ENCODE measurements around the gene SYCE3. TPM values are rescaled to one million over a fixed set of nuclear protein-coding genes. Genes with fewer than 3 reads are reported as not detected.

SYCE3 gene
- total and polyA plus RNA-seq, 9 donors = not detected

DNA sequence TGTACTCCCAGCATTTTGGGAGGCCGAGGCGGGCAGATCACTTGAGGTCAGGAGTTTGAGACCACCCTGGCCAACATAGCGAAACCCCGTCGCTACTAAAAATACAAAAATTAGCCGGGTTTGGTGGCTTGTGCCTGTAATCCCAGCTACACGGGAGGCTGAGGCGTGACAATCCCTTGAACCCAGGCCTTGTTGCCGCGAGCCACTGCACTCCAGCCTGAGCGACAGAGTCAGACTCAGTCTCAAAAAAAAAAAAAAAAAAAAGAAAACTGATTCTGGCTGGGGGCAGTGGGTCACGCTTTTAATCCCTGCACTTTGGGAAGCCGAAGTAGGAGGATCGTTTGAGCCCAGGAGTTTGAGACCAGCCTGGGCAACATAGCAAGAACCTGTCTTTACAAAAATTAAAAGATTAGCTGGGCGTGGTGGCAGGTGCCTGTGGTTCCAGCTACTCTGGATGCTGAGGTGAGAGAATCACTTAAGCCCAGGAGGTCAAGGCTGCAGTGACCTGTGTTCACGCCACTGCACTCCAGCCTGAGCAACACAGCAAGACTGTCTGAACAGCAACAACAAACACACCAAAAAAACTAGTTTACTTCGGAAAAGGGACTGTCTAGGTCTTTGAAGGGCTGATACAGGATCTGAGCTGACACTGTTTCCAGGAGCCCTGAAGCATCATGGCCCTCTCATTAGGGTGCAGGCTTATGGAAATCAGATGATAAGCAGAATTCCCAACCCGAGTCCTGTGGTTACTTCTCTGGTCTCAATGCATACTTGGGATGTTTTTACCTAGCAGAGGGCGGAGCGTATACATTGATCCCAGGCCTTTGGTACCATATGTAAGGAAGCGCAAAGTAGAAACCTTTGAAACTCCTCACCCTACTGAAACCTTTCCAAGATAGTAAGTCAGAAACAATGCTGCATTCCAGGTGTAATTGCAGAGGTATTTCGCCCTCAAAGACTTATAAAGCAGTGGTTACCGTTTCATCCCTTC, 21.7 kb upstream of the SYCE3 start:
- WGBS, 3 donors = 91 to 93% (median 93%) methylated on average over 23 of the region's 23 CpGs
- peaks cover 5% of the 10 kb centered on the region for H3K4me1 ChIP-seq (ENCODE audit: insufficient read depth)
- H3K4me3 ChIP-seq = no peak overlapping the region
- no peak overlapping the region for H3K27ac ChIP-seq
- peak in 1 of 5 donors; percentile 15 for DNase-seq
- intact Hi-C loops (cut with DNase I) = no loop called here
- no peaks in the 10 kb centered on the region for H3K9me3 ChIP-seq
- no peaks in the 10 kb centered on the region for H3K36me3 ChIP-seq
- TF ChIP-seq CTCF (IDR thresholded peaks at IDR 0.05) = no peak
- no peak for TF ChIP-seq POLR2A (IDR thresholded peaks at IDR 0.05)
- TF ChIP-seq EP300 (IDR thresholded peaks at IDR 0.05) = no peak
- no peaks in the 10 kb centered on the region for H3K27me3 ChIP-seq

DNA sequence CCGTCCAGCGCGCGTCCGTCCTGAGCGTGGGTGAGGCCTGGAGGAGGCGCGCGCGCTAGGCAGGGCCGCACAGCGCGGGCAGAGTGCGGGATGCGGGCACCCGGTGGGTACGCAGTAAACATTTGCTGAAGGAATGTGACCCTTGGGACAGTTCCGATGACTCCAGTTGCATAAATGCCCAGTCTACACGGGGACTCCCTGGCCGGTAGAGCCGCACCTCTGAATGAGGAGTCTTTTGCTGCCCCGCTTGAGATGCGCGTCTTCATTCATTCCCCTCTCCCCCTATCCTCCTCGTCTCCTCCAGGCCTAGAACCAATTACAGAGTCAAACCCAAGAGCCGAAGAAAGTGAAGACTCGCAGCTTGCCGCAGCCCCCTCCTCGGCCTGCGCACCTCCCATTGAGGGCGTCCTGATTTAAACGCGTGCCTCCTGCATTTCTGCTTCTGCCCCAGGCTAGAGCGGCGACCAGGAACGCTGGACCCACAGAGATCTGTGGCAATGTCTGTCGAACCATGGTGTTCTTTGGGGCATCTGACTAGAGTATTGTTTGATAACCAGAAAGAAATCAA, 20.7 kb upstream of the SYCE3 start:
- peaks cover 8% of the 10 kb centered on the region for H3K4me1 ChIP-seq (ENCODE audit: insufficient read depth)
- no peaks in the 10 kb centered on the region for H3K9me3 ChIP-seq
- no peaks in the 10 kb centered on the region for H3K36me3 ChIP-seq
- DNase-seq = no peak
- H3K27me3 ChIP-seq = no peaks in the 10 kb centered on the region
- peak overlapping the region in 1 of 2 donors; percentile 94 for H3K27ac ChIP-seq
- H3K4me3 ChIP-seq = peak overlapping the region; percentile 86
- TF ChIP-seq POLR2A (IDR thresholded peaks at IDR 0.05) (no peak), CTCF (IDR thresholded peaks at IDR 0.05) (no peak), EP300 (IDR thresholded peaks at IDR 0.05) (no peak)
- intact Hi-C loops (cut with DNase I) = no loop called here
- WGBS, 3 donors = 4 to 5% (median 5%) methylated on average over 36 to 37 of the region's 37 CpGs

DNA sequence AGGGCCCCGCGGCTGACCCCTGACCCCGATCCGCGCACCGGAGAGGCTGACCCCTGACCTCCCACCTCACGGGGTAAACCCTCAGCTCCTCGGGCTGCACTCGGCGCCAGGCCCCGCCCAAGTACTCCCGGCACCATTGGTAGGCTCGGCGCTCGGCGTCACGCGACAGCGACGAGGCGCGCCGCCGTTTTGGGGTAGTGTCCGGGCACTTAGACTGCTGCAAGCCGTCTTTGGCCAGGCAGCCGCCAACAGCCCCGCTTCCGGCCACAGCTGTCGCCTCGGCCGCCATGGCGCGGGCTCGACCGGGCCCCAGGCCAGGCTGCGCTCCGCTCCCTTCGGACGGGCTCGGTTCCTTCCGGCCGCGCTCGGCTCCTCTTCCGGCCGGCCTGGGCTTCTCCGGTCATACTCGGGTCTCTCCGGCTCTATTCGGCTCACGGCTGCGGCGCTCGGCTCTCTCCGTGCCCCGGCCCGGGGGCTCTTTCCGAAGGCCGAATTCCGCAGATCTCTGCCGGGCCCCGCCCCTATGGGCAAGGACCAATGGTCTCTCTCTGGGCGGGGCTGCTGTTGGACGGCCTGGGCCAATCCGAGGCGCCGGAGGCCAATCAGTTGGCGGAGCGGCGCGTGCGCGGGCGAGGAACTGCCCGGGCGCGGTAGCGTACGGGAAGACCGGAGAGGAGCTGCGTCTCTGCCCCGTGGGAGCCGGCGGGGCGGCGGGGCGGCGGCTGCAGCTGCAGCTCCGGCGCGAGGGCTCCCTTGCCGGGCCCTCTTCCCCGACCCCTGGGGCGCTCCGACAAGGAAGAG, 20.0 kb upstream of the SYCE3 start, which contains the start of gene CHKB:
TSS of gene CHKB (minus strand) at position 357 of the 801 bp plus-strand sequence. CDS start at position 289, 68 bp downstream.
- peak; percentile 78 for TF ChIP-seq POLR2A (IDR thresholded peaks at IDR 0.05)
- no peak for TF ChIP-seq CTCF (IDR thresholded peaks at IDR 0.05)
- no peaks in the 10 kb centered on the region for H3K36me3 ChIP-seq
- H3K27ac ChIP-seq = peak within 1 kb of the TSS; percentile 59 to 94
- intact Hi-C loops (cut with DNase I) = no loop called here
- WGBS, 3 donors = 0% methylated on average over 54 to 96 of the region's 96 CpGs
- peaks cover 13% of the 10 kb centered on the region for H3K4me1 ChIP-seq (ENCODE audit: insufficient read depth)
- H3K4me3 ChIP-seq = peak within 1 kb of the TSS; percentile 86
- H3K27me3 ChIP-seq = no peaks in the 10 kb centered on the region
- DNase-seq = peak; percentile 98 to 99 (median 99)
- H3K9me3 ChIP-seq = no peaks in the 10 kb centered on the region

DNA sequence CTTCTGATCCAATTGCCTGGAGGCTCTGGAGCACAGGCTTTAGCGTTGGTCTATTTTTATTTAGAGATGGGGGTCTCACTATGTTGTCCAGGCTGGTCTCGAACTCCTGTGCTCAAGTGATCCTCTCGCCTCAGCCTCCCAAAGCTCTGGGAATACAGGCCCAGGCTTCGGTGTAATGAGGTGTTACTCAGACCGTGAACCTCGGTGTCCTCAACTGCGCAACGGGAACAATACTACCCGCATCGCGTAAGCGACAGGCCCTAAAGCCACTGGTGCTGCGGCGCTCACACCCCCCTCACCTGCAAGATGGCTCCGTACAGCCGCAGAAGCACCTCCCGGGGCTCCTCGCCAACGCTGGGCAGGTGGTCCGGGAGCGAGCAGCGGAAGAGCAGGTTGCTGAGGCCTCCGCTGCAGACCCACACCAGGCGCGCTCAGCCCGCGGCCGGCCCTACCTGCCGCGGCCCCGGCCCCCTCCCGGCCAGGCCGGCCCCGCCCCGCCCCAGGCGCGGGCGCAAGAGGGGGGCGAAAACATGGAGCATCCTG, 19.3 kb upstream of the SYCE3 start:
- H3K36me3 ChIP-seq = no peaks in the 10 kb centered on the region
- no peaks in the 10 kb centered on the region for H3K27me3 ChIP-seq
- no peak for DNase-seq
- no peaks in the 10 kb centered on the region for H3K9me3 ChIP-seq
- no peak for TF ChIP-seq CTCF (IDR thresholded peaks at IDR 0.05)
- no peak for TF ChIP-seq EP300 (IDR thresholded peaks at IDR 0.05)
- TF ChIP-seq POLR2A (IDR thresholded peaks at IDR 0.05) = no peak
- 7 to 18% (median 8%) methylated on average over 12 to 39 of the region's 39 CpGs for WGBS, 3 donors
- H3K4me1 ChIP-seq (ENCODE audit: insufficient read depth) = peaks cover 14% of the 10 kb centered on the region
- peak overlapping the region; percentile 59 to 94 for H3K27ac ChIP-seq
- H3K4me3 ChIP-seq = peak overlapping the region; percentile 86
- intact Hi-C loops (cut with DNase I) = no loop called here
